ENCODE results near the gene THG1L.

The THG1L gene

DNA sequence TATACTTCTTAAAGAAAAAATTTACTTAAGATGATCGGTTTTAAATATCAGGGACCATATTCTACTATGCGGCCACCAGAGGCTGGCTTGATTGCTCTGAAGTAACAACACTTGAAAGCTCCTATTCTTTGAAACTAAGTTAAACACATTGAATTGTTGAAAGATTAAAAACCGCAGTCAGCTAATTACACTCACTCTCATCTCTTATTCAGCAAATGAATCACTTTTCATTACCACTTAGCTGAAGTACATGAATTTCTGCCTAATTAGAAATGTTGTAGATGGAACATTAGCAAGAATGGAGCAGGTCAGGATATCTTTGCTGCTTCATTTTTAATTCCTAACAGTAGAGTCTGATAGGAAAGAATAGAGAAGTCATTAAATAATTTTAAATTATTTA, 54.6 kb downstream of the THG1L start:
- FAIRE-seq (no peak), DNase-seq (ENCODE audit: insufficient read length, low spot score) (no peak)
- TF ChIP-seq, protein P1, sequence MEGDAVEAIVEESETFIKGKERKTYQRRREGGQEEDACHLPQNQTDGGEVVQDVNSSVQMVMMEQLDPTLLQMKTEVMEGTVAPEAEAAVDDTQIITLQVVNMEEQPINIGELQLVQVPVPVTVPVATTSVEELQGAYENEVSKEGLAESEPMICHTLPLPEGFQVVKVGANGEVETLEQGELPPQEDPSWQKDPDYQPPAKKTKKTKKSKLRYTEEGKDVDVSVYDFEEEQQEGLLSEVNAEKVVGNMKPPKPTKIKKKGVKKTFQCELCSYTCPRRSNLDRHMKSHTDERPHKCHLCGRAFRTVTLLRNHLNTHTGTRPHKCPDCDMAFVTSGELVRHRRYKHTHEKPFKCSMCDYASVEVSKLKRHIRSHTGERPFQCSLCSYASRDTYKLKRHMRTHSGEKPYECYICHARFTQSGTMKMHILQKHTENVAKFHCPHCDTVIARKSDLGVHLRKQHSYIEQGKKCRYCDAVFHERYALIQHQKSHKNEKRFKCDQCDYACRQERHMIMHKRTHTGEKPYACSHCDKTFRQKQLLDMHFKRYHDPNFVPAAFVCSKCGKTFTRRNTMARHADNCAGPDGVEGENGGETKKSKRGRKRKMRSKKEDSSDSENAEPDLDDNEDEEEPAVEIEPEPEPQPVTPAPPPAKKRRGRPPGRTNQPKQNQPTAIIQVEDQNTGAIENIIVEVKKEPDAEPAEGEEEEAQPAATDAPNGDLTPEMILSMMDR (IDR thresholded peaks at IDR 0.05; ENCODE audit: insufficient read depth, missing control alignments) = no peak

Data from D721Med (cell line).